Skeletal muscle satellite cell (primary cell): ENCODE measurements around the gene HIP1R.
"Not testable (repeated sequence)": the region's sequence is repeated elsewhere in the genome, so short reads cannot be mapped to it uniquely, and the experiment has no call there.

Source experiments
- H3K27me3 ChIP-seq: 2 replicates; pipeline ENCODE4 v1.7.0; 2013; ENCODE audit warnings: low read length; ENCODE audit not compliant: control insufficient read depth, insufficient read depth
- H3K36me3 ChIP-seq: 2 replicates; pipeline ENCODE4 v1.7.0; 2013; ENCODE audit warnings: mild to moderate bottlenecking, control low read depth, low read length; ENCODE audit not compliant: insufficient read depth
- H3K4me1 ChIP-seq: 2 replicates; pipeline ENCODE4 v1.7.0; 2013; ENCODE audit warnings: low read length; ENCODE audit not compliant: control insufficient read depth, insufficient read depth
- H3K4me2 ChIP-seq: 2 replicates; pipeline ENCODE4 v1.7.0; 2013; ENCODE audit warnings: mild to moderate bottlenecking, low read length
- H3K4me3 ChIP-seq: 2 replicates; pipeline ENCODE4 v1.7.0; 2013; ENCODE audit warnings: low read length
- H3K9ac ChIP-seq: 2 replicates; pipeline ENCODE4 v1.7.0; 2013; ENCODE audit warnings: mild to moderate bottlenecking, low read depth, low read length, moderate library complexity
- H3K9me3 ChIP-seq: replicated peaks from 2 replicates; pipeline ENCODE4 v1.7.0; 2013; ENCODE audit warnings: mild to moderate bottlenecking, control low read depth, low read length

Gene HIP1R

DNA sequence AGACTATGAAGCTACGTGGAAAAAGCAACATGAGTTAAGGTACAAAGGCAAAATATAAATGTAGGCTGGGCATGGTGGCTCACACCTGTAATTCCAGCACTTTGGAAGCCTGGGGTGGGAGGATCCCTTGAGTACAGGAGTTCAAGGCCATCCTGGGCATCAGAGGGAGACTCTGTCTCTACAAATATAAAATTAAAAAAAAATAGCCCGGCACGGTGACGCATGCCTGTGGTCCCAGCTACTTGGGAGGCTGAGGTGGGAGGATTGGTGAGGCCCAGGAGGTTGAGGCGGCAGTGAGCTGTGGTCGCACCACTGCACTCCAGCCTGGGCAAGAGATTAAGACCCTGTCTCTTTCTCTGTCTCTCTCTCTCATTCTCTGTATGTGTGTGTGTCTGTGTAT lies 64.6 kb downstream of the HIP1R start:
- Histone ChIP-seq H3K36me3 (no peaks in the 10 kb centered on the region), H3K27me3 (peaks cover 8% of the 10 kb centered on the region), H3K4me2 (no peak overlapping the region), H3K4me3 (no peak overlapping the region), H3K9ac (no peak overlapping the region), H3K9me3 (no peaks in the 10 kb centered on the region), H3K4me1 (peaks cover 15% of the 10 kb centered on the region)

DNA sequence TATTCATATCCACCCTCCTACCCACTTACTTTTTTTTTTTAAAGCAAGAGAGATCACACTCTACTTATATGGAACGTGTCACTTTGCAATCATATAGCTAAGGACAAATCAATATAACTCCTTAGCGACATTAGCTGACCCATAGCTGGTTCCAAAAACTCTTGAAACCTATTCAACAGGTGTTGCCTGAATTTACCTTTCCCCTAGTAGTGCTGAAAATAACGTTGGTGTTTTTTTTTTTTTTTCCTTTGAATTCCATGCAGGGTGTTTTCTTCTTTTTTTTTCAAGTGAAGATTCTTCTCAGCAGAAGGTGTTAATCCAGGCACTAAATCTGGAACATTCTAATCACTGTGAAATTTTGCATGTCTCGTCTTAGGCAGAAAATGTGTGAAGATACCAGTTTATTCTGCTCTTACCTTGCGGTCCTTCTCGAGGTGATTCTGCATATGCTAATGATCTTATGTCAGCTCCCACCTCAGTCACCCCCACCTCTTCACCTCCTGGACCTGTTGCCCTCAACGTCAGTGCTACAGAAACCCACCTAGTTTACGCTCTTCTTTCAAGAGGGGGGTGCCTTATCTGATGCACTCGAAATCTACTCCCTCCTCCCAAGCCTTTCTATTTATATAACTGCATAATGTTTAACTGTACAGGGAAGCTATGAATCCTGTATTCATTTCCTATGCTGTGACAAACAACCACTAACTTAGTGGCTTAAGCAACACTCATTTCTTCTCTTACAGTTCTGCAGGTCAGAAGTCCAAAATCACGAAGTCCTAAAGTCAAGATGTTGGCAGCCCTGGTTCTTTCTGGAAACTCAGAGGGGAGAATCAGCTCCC lies 67.8 kb downstream of the HIP1R start:
- H3K27me3 ChIP-seq: peaks cover 8% of the 10 kb centered on the region
- peaks cover 12% of the 10 kb centered on the region for H3K4me1 ChIP-seq
- H3K9ac ChIP-seq: no peak overlapping the region
- no peak overlapping the region for H3K4me3 ChIP-seq
- H3K36me3 ChIP-seq: no peaks in the 10 kb centered on the region
- no peak overlapping the region for H3K4me2 ChIP-seq
- H3K9me3 ChIP-seq: no peaks in the 10 kb centered on the region

DNA sequence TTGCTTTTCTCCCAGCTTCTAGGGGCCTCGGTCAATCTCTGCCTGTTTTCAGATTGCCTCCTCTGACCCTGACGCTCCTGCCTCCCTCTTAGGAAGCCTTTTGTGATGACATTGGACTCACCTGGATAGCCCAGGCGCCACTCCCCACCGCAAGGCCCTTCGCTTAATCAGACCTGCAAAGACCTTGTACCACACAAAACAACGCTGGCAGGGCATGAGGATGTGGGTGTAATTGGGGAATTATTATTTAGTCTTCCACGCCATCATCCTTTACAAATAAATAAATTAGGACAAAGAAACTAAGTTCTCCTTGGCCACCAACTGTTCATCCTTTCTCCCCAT lies 68.4 kb downstream of the HIP1R start:
- Histone ChIP-seq H3K4me3 (no peak overlapping the region), H3K9ac (no peak overlapping the region)

DNA sequence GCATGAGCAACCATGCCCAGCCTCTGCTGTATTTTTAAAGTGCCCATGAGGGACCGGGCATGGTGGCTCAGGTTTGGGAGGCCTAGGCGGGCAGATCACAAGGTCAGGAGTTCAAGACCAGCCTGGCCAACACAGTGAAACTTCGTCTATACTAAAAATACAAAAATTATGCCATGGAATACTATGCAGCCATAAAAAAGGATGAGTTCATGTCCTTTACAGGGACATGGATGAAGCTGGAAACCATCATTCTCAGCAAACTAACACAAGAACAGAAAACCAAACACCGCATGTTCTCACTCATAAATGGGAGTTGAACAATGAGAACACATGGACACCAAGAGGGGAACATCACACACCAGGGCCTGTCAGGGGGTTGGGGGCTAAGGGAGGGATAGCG lies 70.0 kb downstream of the HIP1R start:
- not testable (repeated sequence) for H3K4me2 ChIP-seq, H3K4me3 ChIP-seq, H3K4me1 ChIP-seq, H3K27me3 ChIP-seq, H3K36me3 ChIP-seq, H3K9me3 ChIP-seq, H3K9ac ChIP-seq

More for the DNA sequence above, 68.4 kb downstream of the HIP1R start:
- Histone ChIP-seq H3K4me1 (peaks cover 6% of the 10 kb centered on the region), H3K9me3 (no peaks in the 10 kb centered on the region), H3K27me3 (peaks cover 8% of the 10 kb centered on the region), H3K4me2 (no peak overlapping the region), H3K36me3 (no peaks in the 10 kb centered on the region)

DNA sequence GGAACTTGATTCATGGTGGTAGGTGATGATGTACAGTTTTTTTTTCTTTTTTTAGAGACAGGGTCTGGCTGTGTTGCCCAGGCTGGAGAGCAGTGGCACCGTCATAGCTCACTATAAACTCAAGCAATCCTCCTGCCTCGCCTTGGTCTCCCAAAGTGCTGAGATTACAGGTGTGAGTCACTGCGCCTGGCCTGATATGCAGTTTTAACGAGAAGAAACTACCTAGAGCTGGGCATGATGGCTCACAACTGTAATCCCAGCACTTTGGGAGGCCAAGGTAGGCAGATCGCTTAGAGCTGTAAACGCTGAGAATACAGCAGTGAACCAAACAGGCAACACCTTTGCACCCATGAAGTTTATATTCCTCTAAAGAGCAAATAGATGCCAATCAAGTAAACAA lies 73.7 kb downstream of the HIP1R start:
- no peaks in the 10 kb centered on the region for H3K4me1 ChIP-seq
- H3K9me3 ChIP-seq: no peaks in the 10 kb centered on the region
- no peak overlapping the region for H3K4me3 ChIP-seq
- H3K9ac ChIP-seq: no peak overlapping the region
- no peak overlapping the region for H3K4me2 ChIP-seq
- H3K27me3 ChIP-seq: no peaks in the 10 kb centered on the region
- no peaks in the 10 kb centered on the region for H3K36me3 ChIP-seq

DNA sequence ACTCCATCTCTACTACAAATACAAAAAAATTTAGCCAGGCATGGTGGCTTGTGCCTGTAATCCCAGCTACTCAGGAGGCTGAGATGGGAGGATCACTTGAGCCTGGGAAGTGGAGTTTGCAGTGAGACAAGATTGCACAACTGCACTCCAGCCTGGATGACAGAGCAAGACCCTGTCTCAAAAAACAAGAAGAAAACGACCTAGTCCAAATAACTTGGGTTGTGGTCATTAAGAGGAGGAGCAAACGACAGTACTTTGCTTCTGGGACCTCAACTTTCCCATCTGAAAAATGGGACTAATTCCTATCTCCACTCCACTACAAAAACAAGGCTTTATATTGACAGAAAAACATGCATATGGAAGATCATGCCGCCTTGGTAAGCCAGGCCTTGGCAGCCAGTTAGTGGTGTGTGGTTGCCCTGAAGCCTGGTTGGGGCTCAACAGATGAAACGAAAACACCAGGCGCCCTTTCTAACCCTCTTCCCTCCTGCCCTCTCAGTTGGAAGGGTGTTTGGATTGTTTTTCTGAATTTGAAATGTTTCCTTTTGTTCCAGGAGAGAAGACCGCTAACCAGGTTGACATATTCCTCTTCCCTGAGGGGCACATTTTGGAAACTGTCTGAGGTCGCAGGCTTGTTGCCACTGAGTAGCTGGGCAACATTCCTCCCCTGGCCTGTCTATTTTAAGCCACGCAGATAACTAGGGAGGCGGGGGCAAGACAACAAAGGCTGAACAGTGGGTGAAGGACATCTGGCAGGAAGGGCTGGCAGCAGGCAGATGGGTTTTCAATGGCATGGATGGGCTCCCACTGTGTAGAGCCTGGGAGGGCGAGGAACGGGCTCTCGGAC lies 74.4 kb downstream of the HIP1R start:
- H3K9me3 ChIP-seq: no peaks in the 10 kb centered on the region
- no peaks in the 10 kb centered on the region for H3K36me3 ChIP-seq
- H3K9ac ChIP-seq: no peak overlapping the region
- H3K27me3 ChIP-seq: no peaks in the 10 kb centered on the region
- H3K4me3 ChIP-seq: no peak overlapping the region
- H3K4me1 ChIP-seq: no peaks in the 10 kb centered on the region
- no peak overlapping the region for H3K4me2 ChIP-seq
